Lung (tissue), 12 donors: Measurements from ENCODE around the gene ALKBH3. TPM values are rescaled to one million over a fixed set of nuclear protein-coding genes. Genes with fewer than 3 reads are reported as not detected.

ENCODE experiments used
- ATAC-seq: fragments of 200-7000 bp; cut with Tn5 transposase; one replicate; pipeline ENCODE4 v1.9.1; 2020; ENCODE audit warnings: moderate number of reproducible peaks; ENCODE audit not compliant: insufficient read depth, low FRiP score
- DNase-seq, 3 donors: peaks; one replicate each; pipeline ENCODE4 v3.0.0-alpha.2; 2013 to 2017
- H3K27ac ChIP-seq, 2 donors: one replicate each; pipeline ENCODE4 v1.5.1; 2013; ENCODE audit warnings: mild to moderate bottlenecking in 2 of 2, moderate library complexity in 2 of 2, control low read depth in 1 of 2, inconsistent platforms in 1 of 2, low read depth in 1 of 2, low read length in 1 of 2
- H3K27me3 ChIP-seq, 3 donors: one replicate each; pipeline ENCODE4 v1.5.1; 2013; ENCODE audit warnings: low read length in 2 of 3; ENCODE audit not compliant: control insufficient read depth in 3 of 3, insufficient read depth in 3 of 3
- H3K36me3 ChIP-seq, 4 donors: one replicate each; pipeline ENCODE4 v1.5.1; 2013; ENCODE audit warnings: low read length in 4 of 4, mild to moderate bottlenecking in 1 of 4, moderate library complexity in 1 of 4; ENCODE audit not compliant: control insufficient read depth in 4 of 4, insufficient read depth in 4 of 4
- H3K4me1 ChIP-seq, 5 donors: one replicate each; pipeline ENCODE4 v1.5.1; 2013; ENCODE audit warnings: low read length in 5 of 5, mild to moderate bottlenecking in 2 of 5, moderate library complexity in 1 of 5; ENCODE audit not compliant: control insufficient read depth in 5 of 5, insufficient read depth in 5 of 5
- H3K4me3 ChIP-seq: one replicate; pipeline ENCODE4 v1.5.1; 2013; ENCODE audit warnings: mild to moderate bottlenecking, control low read depth, moderate library complexity
- H3K9ac ChIP-seq, 2 donors: one replicate each; pipeline ENCODE4 v1.5.1; 2013; ENCODE audit warnings: low read length in 2 of 2, control low read depth in 1 of 2; ENCODE audit not compliant: insufficient read depth in 1 of 2
- H3K9me3 ChIP-seq, 4 donors: one replicate each; pipeline ENCODE4 v1.5.1; 2013; ENCODE audit warnings: low read length in 3 of 4, mild to moderate bottlenecking in 1 of 4, moderate library complexity in 1 of 4; ENCODE audit not compliant: control insufficient read depth in 4 of 4, insufficient read depth in 3 of 4
- CTCF ChIP-seq: IDR thresholded peaks from 2 replicates; pipeline ENCODE4 v1.5.1; 2012; ENCODE audit warnings: mild to moderate bottlenecking; ENCODE audit errors: control extremely low read depth, extremely low read depth
- whole genome bisulfite sequencing, 2 donors: extraction: QIAGEN DNeasy Blood & Tissue Kit; methylation state at CpG; one replicate each; pipeline ENCODE4 v1.1.7; 2013; 5-methylcytosine and 5-hydroxymethylcytosine counted together
- polyA plus RNA-seq, 2 donors: library from polyadenylated mRNA; stranded (reverse); fragments of 200-250 nt; gene quantifications; one replicate each; pipeline ENCODE4 v1.2.1, GENCODE V29; 2013
- total RNA-seq, 2 donors: library from RNA; depleted of rRNA in 1 of 2; stranded (reverse); fragments of >200 nt in 1 of 2; gene quantifications; one replicate each; pipeline ENCODE4 v1.2.1, GENCODE V29; 2014 to 2021
- donor health status: control.
- donor health status: control.
- donor health status: Bipolar disorder and iron deficiency.
- donor health status: healthy.
- donor health status: DM: yes; HTN: yes; CAD: no.

Gene ALKBH3
- total and polyA plus RNA-seq, 4 donors: 22.6 to 43.7 (median 33.2) TPM

GRCh38 chr11:43833657-43834073 lies 47.0 kb upstream of the ALKBH3 start:
- WGBS, 2 donors: 58 to 63% methylated on average over 1 of the region's 1 CpG

GRCh38 chr11:43834286-43834685 lies 46.3 kb upstream of the ALKBH3 start:
- DNase-seq (no peak), ATAC-seq (no peak)
- no peaks in the 10 kb centered on the region for H3K9me3 ChIP-seq
- TF ChIP-seq CTCF: no peak
- peaks cover 0 to 21% (median 6%) of the 10 kb centered on the region in 5 donors for H3K4me1 ChIP-seq
- WGBS, 2 donors: 74 to 82% methylated on average over 2 of the region's 2 CpGs
- H3K27me3 ChIP-seq: no peaks in the 10 kb centered on the region
- no peak overlapping the region for H3K4me3 ChIP-seq
- H3K36me3 ChIP-seq: peaks cover 2 to 5% (median 5%) of the 10 kb centered on the region in 4 donors
- no peak overlapping the region for H3K27ac ChIP-seq
- no peak overlapping the region for H3K9ac ChIP-seq

More at GRCh38 chr11:43833657-43834073, 47.0 kb upstream of the ALKBH3 start:
- Histone ChIP-seq H3K27me3 (no peaks in the 10 kb centered on the region), H3K4me1 (peaks cover 0 to 20% (median 6%) of the 10 kb centered on the region in 5 donors), H3K9ac (no peak overlapping the region), H3K4me3 (no peak overlapping the region), H3K27ac (no peak overlapping the region), H3K9me3 (no peaks in the 10 kb centered on the region), H3K36me3 (peaks cover 2 to 5% (median 4%) of the 10 kb centered on the region in 4 donors)
- ATAC-seq (no peak), DNase-seq (peak; percentile 33 to 86 (median 86))
- TF ChIP-seq CTCF: no peak

GRCh38 chr11:43835104-43835503 lies 45.5 kb upstream of the ALKBH3 start:
- no peaks in the 10 kb centered on the region for H3K27me3 ChIP-seq
- no peaks in the 10 kb centered on the region for H3K9me3 ChIP-seq
- H3K27ac ChIP-seq: no peak overlapping the region
- 82 to 87% methylated on average over 7 of the region's 7 CpGs for WGBS, 2 donors
- DNase-seq (peak in 2 of 3 donors; percentile 13 to 17), ATAC-seq (no peak)
- no peak overlapping the region for H3K9ac ChIP-seq
- H3K4me1 ChIP-seq: peaks cover 0 to 21% (median 6%) of the 10 kb centered on the region in 5 donors
- no peak for TF ChIP-seq CTCF
- no peak overlapping the region for H3K4me3 ChIP-seq
- H3K36me3 ChIP-seq: peaks cover 3 to 7% (median 5%) of the 10 kb centered on the region in 4 donors

GRCh38 chr11:43837879-43838278 lies 42.8 kb upstream of the ALKBH3 start:
- H3K27me3 ChIP-seq: no peaks in the 10 kb centered on the region
- H3K9me3 ChIP-seq: no peaks in the 10 kb centered on the region
- DNase-seq (no peak), ATAC-seq (no peak)
- H3K4me1 ChIP-seq: peaks cover 0 to 18% (median 6%) of the 10 kb centered on the region in 5 donors
- TF ChIP-seq CTCF: no peak
- peaks cover 3 to 15% (median 8%) of the 10 kb centered on the region in 4 donors for H3K36me3 ChIP-seq
- WGBS, 2 donors: 78% methylated on average over 4 of the region's 4 CpGs
- H3K9ac ChIP-seq: no peak overlapping the region
- no peak overlapping the region for H3K4me3 ChIP-seq
- H3K27ac ChIP-seq: no peak overlapping the region
